Measurements from ENCODE around the gene RNF113B. TPM values are rescaled to one million over a fixed set of nuclear protein-coding genes. Genes with fewer than 3 reads are reported as not detected.

RNF113B gene
- total RNA-seq, 1 donor from 2014 or later = not detected

GRCh38 chr13:98212763-98213162 is 35.7 kb upstream of the RNF113B start:
- Mint-ChIP-seq H3K27me3 (ENCODE audit: low read depth, unreplicated experiment) (no peaks in the 10 kb centered on the region), H3K4me1 (ENCODE audit: low read depth, unreplicated experiment) (peaks cover 38% of the 10 kb centered on the region), H3K27ac (ENCODE audit: unreplicated experiment) (no peak overlapping the region), H3K4me3 (ENCODE audit: unreplicated experiment) (no peak overlapping the region), H3K9me3 (ENCODE audit: unreplicated experiment) (peaks cover 17% of the 10 kb centered on the region), H3K36me3 (ENCODE audit: low read depth, unreplicated experiment) (peaks cover 14% of the 10 kb centered on the region)
- Histone ChIP-seq H3K27me3 (ENCODE audit: insufficient read depth, low read length) (no peaks in the 10 kb centered on the region), H3K4me1 (ENCODE audit: insufficient read depth, low read length) (peaks cover 46% of the 10 kb centered on the region), H3K9ac (ENCODE audit: low read length) (no peak overlapping the region), H3K79me2 (ENCODE audit: insufficient read depth, low read length) (peaks cover 47% of the 10 kb centered on the region), H3K27ac (ENCODE audit: low read depth, low read length) (no peak overlapping the region), H3K4me3 (ENCODE audit: insufficient read depth, low read depth, low read length) (no peak overlapping the region), H3K9me3 (ENCODE audit: insufficient read depth, low read depth, low read length) (no peaks in the 10 kb centered on the region), H3K4me2 (ENCODE audit: low read length) (no peak overlapping the region), H4K20me1 (ENCODE audit: insufficient read depth, low read length) (peaks cover 4% of the 10 kb centered on the region), H3K36me3 (ENCODE audit: insufficient read depth, low read length) (no peaks in the 10 kb centered on the region), H2AFZ (ENCODE audit: low read depth, low read length) (no peak overlapping the region)
- FAIRE-seq = no peak
- DNase-seq (ENCODE audit: low read depth) = no peak
- TF ChIP-seq EZH2 (IDR thresholded peaks at IDR 0.05; ENCODE audit: insufficient read depth, low read length) (no peak), CTCF (IDR thresholded peaks at IDR 0.05; ENCODE audit: insufficient read depth, low read depth, low read length) (no peak)

- peaks cover 4% of the 10 kb centered on the region for H4K20me1 ChIP-seq (ENCODE audit: insufficient read depth, low read length)
- Mint-ChIP-seq H3K36me3 (ENCODE audit: low read depth, unreplicated experiment) (peaks cover 20% of the 10 kb centered on the region), H3K27me3 (ENCODE audit: low read depth, unreplicated experiment) (no peaks in the 10 kb centered on the region), H3K4me3 (ENCODE audit: unreplicated experiment) (peak overlapping the region; percentile 60), H3K4me1 (ENCODE audit: low read depth, unreplicated experiment) (peaks cover 30% of the 10 kb centered on the region), H3K9me3 (ENCODE audit: unreplicated experiment) (peaks cover 36% of the 10 kb centered on the region), H3K27ac (ENCODE audit: unreplicated experiment) (peak overlapping the region; percentile 99)
- TF ChIP-seq CTCF (IDR thresholded peaks at IDR 0.05; ENCODE audit: insufficient read depth, low read depth, low read length) = no peak
- no peak for TF ChIP-seq EZH2 (IDR thresholded peaks at IDR 0.05; ENCODE audit: insufficient read depth, low read length)
- no peak overlapping the region for H3K4me3 ChIP-seq (ENCODE audit: insufficient read depth, low read depth, low read length)
- H2AFZ ChIP-seq (ENCODE audit: low read depth, low read length) = no peak overlapping the region
- no peak overlapping the region for H3K4me2 ChIP-seq (ENCODE audit: low read length)
- no peaks in the 10 kb centered on the region for H3K27me3 ChIP-seq (ENCODE audit: insufficient read depth, low read length)
- H3K27ac ChIP-seq (ENCODE audit: low read depth, low read length) = peak overlapping the region; percentile 91
- peaks cover 3% of the 10 kb centered on the region for H3K9me3 ChIP-seq (ENCODE audit: insufficient read depth, low read depth, low read length)
- H3K4me1 ChIP-seq (ENCODE audit: insufficient read depth, low read length) = peaks cover 24% of the 10 kb centered on the region
- no peak for FAIRE-seq
- DNase-seq (ENCODE audit: low read depth) = no peak
- H3K79me2 ChIP-seq (ENCODE audit: insufficient read depth, low read length) = peaks cover 68% of the 10 kb centered on the region
- H3K9ac ChIP-seq (ENCODE audit: low read length) = no peak overlapping the region
- no peaks in the 10 kb centered on the region for H3K36me3 ChIP-seq (ENCODE audit: insufficient read depth, low read length)
Measured at GRCh38 chr13:98208606-98209005, 31.5 kb upstream of the RNF113B start.

- peak overlapping the region; percentile 59 for H3K4me2 ChIP-seq (ENCODE audit: low read length)
- DNase-seq (ENCODE audit: low read depth) (peak; percentile 62), FAIRE-seq (no peak)
- Mint-ChIP-seq H3K9me3 (ENCODE audit: unreplicated experiment) (peaks cover 36% of the 10 kb centered on the region), H3K36me3 (ENCODE audit: low read depth, unreplicated experiment) (peaks cover 22% of the 10 kb centered on the region), H3K27me3 (ENCODE audit: low read depth, unreplicated experiment) (no peaks in the 10 kb centered on the region), H3K4me1 (ENCODE audit: low read depth, unreplicated experiment) (peaks cover 29% of the 10 kb centered on the region), H3K4me3 (ENCODE audit: unreplicated experiment) (peak overlapping the region; percentile 10), H3K27ac (ENCODE audit: unreplicated experiment) (peak overlapping the region; percentile 99)
- peak overlapping the region; percentile 91 for H3K27ac ChIP-seq (ENCODE audit: low read depth, low read length)
- no peak overlapping the region for H2AFZ ChIP-seq (ENCODE audit: low read depth, low read length)
- peaks cover 3% of the 10 kb centered on the region for H3K9me3 ChIP-seq (ENCODE audit: insufficient read depth, low read depth, low read length)
- peak overlapping the region; percentile 67 for H3K9ac ChIP-seq (ENCODE audit: low read length)
- no peak overlapping the region for H3K4me3 ChIP-seq (ENCODE audit: insufficient read depth, low read depth, low read length)
- H3K36me3 ChIP-seq (ENCODE audit: insufficient read depth, low read length) = no peaks in the 10 kb centered on the region
- H3K79me2 ChIP-seq (ENCODE audit: insufficient read depth, low read length) = peaks cover 71% of the 10 kb centered on the region
- H3K27me3 ChIP-seq (ENCODE audit: insufficient read depth, low read length) = no peaks in the 10 kb centered on the region
- H4K20me1 ChIP-seq (ENCODE audit: insufficient read depth, low read length) = peaks cover 4% of the 10 kb centered on the region
- H3K4me1 ChIP-seq (ENCODE audit: insufficient read depth, low read length) = peaks cover 22% of the 10 kb centered on the region
- TF ChIP-seq EZH2 (IDR thresholded peaks at IDR 0.05; ENCODE audit: insufficient read depth, low read length) = no peak
- TF ChIP-seq CTCF (IDR thresholded peaks at IDR 0.05; ENCODE audit: insufficient read depth, low read depth, low read length) = no peak
Measured at GRCh38 chr13:98207416-98207815, 30.3 kb upstream of the RNF113B start.

Measured in astrocyte (in vitro differentiated cells and primary cell).